Activated naive CD8-positive, alpha-beta T cell treated with anti-CD3 and anti-CD28 coated beads, Interleukin-2, amount 50 U/mL, for 24 hours (primary cell): ENCODE results near the gene P2RY6.
A peak's percentile ranks its signal among the peaks of the same experiment; 100 is the strongest.

Experiments used
- ATAC-seq: fragments of 150-1000 bp; cut with Tn5 transposase; one replicate; pipeline ENCODE4 v1.10.0; 2021
- DNase-seq: peaks from one replicate; pipeline ENCODE4 v3.0.0; 2021
- H3K27ac Mint-ChIP-seq: one replicate; pipeline ENCODE4 v1.8.0; 2021; ENCODE audit warnings: mild to moderate bottlenecking, mixed read lengths
- H3K27me3 Mint-ChIP-seq: one replicate; pipeline ENCODE4 v1.8.0; 2021; ENCODE audit warnings: mixed read lengths
- H3K36me3 Mint-ChIP-seq: one replicate; pipeline ENCODE4 v1.8.0; 2021; ENCODE audit warnings: low read depth, mixed read lengths
- H3K4me1 Mint-ChIP-seq: one replicate; pipeline ENCODE4 v1.8.0; 2021; ENCODE audit warnings: mixed read lengths
- H3K4me3 Mint-ChIP-seq: one replicate; pipeline ENCODE4 v1.8.0; 2021; ENCODE audit warnings: mild to moderate bottlenecking, moderate library complexity, mixed read lengths
- H3K9me3 Mint-ChIP-seq: one replicate; pipeline ENCODE4 v1.8.0; 2021; ENCODE audit warnings: mixed read lengths

Gene P2RY6

DNA sequence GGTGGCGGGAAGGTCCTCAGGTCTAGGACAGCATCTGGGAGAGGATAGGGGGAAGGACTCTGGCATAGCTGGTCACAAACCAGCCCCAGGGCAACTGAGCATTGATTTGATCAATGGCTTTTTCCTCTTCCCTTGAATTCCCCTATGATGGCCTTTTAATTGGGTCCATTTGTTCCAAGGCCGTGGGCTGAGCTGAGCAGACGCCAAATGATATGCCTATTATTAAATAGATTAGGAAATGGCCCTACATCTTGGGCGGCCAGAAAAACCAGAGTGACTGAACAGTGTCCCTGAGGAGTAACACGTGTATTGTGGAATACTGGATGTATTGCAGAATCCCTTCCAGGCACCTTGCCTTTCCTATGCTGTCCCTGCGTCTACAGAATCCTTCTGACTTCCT is 26.7 kb upstream of the P2RY6 start:
- Mint-ChIP-seq H3K9me3 (no peaks in the 10 kb centered on the region), H3K27me3 (peaks cover 3% of the 10 kb centered on the region), H3K36me3 (no peaks in the 10 kb centered on the region), H3K4me1 (peaks cover 9% of the 10 kb centered on the region), H3K27ac (no peak overlapping the region), H3K4me3 (no peak overlapping the region)
- ATAC-seq (no peak), DNase-seq (no peak)

DNA sequence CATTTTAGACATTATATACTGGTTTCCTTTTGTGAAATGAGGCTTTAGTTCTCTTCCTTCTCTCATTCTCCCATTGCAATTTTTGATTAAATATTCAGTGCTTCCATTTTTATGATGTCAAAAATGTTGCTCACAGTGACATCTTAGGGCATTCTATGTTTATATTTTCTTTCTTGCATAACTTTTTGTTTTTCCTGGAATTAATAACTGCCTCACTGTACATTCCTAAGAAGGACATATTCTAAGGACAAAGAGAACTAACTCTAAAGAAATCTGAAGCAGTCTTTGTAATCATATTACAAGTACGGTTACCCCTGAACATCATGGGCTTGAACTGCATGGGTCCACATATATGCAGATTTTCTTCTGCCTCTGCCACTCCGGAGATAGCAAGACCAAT is 25.8 kb upstream of the P2RY6 start:
- Mint-ChIP-seq H3K27me3 (peaks cover 3% of the 10 kb centered on the region), H3K4me1 (peaks cover 9% of the 10 kb centered on the region), H3K9me3 (no peaks in the 10 kb centered on the region), H3K4me3 (no peak overlapping the region), H3K27ac (no peak overlapping the region), H3K36me3 (no peaks in the 10 kb centered on the region)
- DNase-seq (no peak), ATAC-seq (no peak)

- no peak overlapping the region for H3K27ac Mint-ChIP-seq
- no peaks in the 10 kb centered on the region for H3K27me3 Mint-ChIP-seq
- DNase-seq (no peak), ATAC-seq (no peak)
- H3K4me1 Mint-ChIP-seq: peaks cover 7% of the 10 kb centered on the region
- H3K4me3 Mint-ChIP-seq: no peak overlapping the region
- no peaks in the 10 kb centered on the region for H3K36me3 Mint-ChIP-seq
- no peaks in the 10 kb centered on the region for H3K9me3 Mint-ChIP-seq
Observed at GRCh38 chr11:73248526-73249185, 23.5 kb upstream of the P2RY6 start.

GRCh38 chr11:73249304-73249703 is 22.8 kb upstream of the P2RY6 start:
- H3K36me3 Mint-ChIP-seq: no peaks in the 10 kb centered on the region
- no peak overlapping the region for H3K27ac Mint-ChIP-seq
- DNase-seq: no peak

GRCh38 chr11:73249853-73250783 is 22.0 kb upstream of the P2RY6 start:
- H3K36me3 Mint-ChIP-seq: no peaks in the 10 kb centered on the region
- no peaks in the 10 kb centered on the region for H3K9me3 Mint-ChIP-seq
- H3K27ac Mint-ChIP-seq: no peak overlapping the region
- H3K4me1 Mint-ChIP-seq: peaks cover 7% of the 10 kb centered on the region
- H3K4me3 Mint-ChIP-seq: no peak overlapping the region
- H3K27me3 Mint-ChIP-seq: no peaks in the 10 kb centered on the region
- DNase-seq: no peak
- ATAC-seq: no peak

More at GRCh38 chr11:73249304-73249703, 22.8 kb upstream of the P2RY6 start:
- H3K4me3 Mint-ChIP-seq: no peak overlapping the region
- no peaks in the 10 kb centered on the region for H3K9me3 Mint-ChIP-seq
- peak; percentile 70 for ATAC-seq
- H3K4me1 Mint-ChIP-seq: peaks cover 7% of the 10 kb centered on the region
- H3K27me3 Mint-ChIP-seq: no peaks in the 10 kb centered on the region

DNA sequence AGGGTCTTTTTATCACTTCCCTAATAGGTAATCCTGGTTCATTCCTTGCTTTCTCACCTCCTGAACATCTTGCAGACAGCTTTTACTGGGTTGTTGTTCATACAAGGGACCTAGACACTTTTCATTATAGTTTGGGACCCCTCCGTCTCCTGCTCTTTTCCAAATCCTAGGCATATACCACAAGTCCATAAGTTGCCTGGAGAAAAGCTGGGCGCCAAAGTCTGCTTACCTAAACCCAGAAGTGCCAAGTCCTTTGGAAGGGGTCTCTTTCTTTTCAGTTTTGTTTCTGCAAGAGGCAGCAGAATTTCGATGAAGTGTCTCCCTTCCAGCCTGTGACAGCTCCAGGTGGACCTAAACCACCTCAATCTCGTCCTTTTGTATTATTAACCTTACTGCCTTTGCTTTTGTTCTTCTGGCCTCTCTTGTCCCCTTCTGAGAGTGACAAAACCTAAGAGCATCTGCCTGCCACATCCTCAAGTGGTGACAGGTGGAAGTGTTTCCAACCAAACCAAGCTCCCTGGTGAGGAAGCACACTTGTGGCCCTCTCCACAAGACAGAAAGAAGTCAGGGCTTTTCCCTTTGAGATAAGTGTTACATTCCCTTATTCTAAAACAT is 19.5 kb upstream of the P2RY6 start:
- peak; percentile 38 for ATAC-seq
- no peaks in the 10 kb centered on the region for H3K36me3 Mint-ChIP-seq
- no peaks in the 10 kb centered on the region for H3K27me3 Mint-ChIP-seq
- no peak overlapping the region for H3K4me3 Mint-ChIP-seq
- no peaks in the 10 kb centered on the region for H3K9me3 Mint-ChIP-seq
- no peak overlapping the region for H3K27ac Mint-ChIP-seq
- peaks cover 7% of the 10 kb centered on the region for H3K4me1 Mint-ChIP-seq
- no peak for DNase-seq

DNA sequence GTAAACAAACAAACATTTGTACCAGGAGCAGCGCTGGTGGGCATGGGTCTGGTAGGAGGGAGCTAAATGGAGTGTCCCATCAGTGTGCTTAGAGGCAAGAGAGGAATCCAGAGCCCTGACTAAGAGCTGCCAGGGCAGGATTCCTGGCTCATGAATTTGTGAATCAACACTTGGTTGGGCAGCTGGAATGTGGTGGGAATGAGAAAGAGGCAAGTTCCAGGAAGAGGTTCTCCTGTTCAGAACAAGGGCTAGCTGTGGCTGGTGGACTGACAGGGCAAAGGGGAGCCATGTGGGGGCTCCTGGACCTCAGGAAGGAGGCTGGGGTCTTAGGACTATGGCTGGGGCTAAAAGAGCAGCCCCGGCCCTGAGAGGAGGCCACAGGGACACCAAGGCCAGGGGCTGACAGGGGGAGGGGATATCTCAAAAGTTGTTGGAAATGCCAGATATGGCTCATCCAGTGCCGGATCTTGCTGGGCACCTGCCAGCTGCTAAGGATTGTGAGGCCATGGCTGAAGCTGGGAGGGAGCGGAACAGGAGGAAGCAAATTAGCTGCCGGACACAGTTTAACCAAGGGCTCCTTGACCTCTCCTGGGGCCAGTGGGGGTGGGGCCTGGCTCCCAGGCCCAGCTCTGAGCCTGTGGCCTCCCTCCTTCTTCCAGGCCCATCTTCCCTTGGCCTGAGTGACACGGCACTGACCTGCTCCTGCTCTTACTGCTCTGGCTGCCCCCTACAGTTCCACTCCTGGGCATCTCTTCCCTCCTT is 14.6 kb upstream of the P2RY6 start:
- no peaks in the 10 kb centered on the region for H3K9me3 Mint-ChIP-seq
- H3K36me3 Mint-ChIP-seq: no peaks in the 10 kb centered on the region
- no peaks in the 10 kb centered on the region for H3K4me1 Mint-ChIP-seq
- DNase-seq (no peak), ATAC-seq (no peak)
- H3K4me3 Mint-ChIP-seq: no peak overlapping the region
- H3K27ac Mint-ChIP-seq: no peak overlapping the region
- no peaks in the 10 kb centered on the region for H3K27me3 Mint-ChIP-seq

GRCh38 chr11:73258104-73259035 is 13.8 kb upstream of the P2RY6 start:
- Mint-ChIP-seq H3K36me3 (no peaks in the 10 kb centered on the region), H3K4me1 (no peaks in the 10 kb centered on the region), H3K27ac (no peak overlapping the region), H3K9me3 (no peaks in the 10 kb centered on the region), H3K4me3 (no peak overlapping the region), H3K27me3 (peaks cover 7% of the 10 kb centered on the region)
- ATAC-seq: no peak
- no peak for DNase-seq

DNA sequence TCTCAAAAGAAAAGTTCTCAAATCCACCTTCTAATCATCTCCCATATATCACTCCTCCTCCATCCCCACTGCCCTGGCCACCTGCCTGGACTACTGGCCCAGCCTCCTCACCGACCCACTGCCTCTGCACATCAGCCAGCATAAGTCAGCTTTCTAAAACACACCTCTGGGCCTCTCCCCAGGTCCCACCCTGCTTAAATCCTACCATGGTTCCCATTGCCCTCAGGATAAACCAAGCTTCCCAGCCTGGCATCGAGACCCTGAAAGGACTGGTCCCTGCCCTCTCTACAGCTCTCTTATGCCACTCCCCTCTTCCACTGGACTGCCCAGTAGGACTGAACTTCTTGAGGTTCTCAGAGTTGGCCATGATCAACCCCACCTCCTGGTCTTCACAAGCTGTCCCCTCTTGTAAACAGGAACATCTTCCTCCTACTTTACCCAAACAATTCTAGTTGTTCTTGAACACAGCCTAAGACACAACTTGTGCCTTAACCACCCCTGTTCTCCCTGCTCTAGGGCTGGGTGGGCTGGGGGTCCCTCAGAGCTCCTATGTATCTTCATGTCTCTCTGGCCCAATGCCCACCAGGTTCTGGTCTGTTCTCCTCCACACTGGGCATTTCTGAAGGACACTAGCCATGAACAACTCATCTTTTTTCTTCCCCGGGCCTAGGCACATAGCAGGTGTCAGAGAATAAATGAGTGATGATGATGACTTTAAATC is 12.6 kb upstream of the P2RY6 start:
- ATAC-seq (no peak), DNase-seq (no peak)
- no peaks in the 10 kb centered on the region for H3K4me1 Mint-ChIP-seq
- H3K27ac Mint-ChIP-seq: no peak overlapping the region
- H3K9me3 Mint-ChIP-seq: no peaks in the 10 kb centered on the region
- H3K4me3 Mint-ChIP-seq: no peak overlapping the region
- H3K27me3 Mint-ChIP-seq: peaks cover 15% of the 10 kb centered on the region
- no peaks in the 10 kb centered on the region for H3K36me3 Mint-ChIP-seq

DNA sequence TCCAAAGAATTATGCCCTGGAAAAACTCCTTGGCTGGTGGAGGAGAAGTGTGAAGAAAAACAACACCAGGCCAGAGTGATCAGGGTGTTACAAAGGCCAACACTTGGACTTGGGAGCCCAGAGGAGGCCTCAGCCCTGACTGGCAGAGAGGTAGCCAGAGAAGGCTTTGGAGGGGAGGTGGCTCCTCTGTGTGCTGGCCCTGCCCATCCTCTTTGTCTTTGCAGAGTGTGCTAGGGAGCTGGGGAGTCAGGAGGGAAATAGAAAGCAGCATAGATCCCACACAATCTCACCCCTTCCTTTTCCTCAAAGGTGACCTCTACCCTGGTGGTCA is 12.0 kb upstream of the P2RY6 start:
- DNase-seq (no peak), ATAC-seq (no peak)
- Mint-ChIP-seq H3K4me3 (no peak overlapping the region), H3K27me3 (peaks cover 20% of the 10 kb centered on the region), H3K4me1 (no peaks in the 10 kb centered on the region), H3K9me3 (no peaks in the 10 kb centered on the region), H3K36me3 (no peaks in the 10 kb centered on the region), H3K27ac (no peak overlapping the region)

- Mint-ChIP-seq H3K4me3 (no peak overlapping the region), H3K9me3 (no peaks in the 10 kb centered on the region), H3K27me3 (peaks cover 27% of the 10 kb centered on the region), H3K36me3 (no peaks in the 10 kb centered on the region), H3K4me1 (no peaks in the 10 kb centered on the region), H3K27ac (no peak overlapping the region)
- DNase-seq (no peak), ATAC-seq (no peak)
Observed at GRCh38 chr11:73262851-73263495, 9.2 kb upstream of the P2RY6 start.

- no peaks in the 10 kb centered on the region for H3K36me3 Mint-ChIP-seq
- ATAC-seq (no peak), DNase-seq (no peak)
- H3K4me3 Mint-ChIP-seq: no peak overlapping the region
- H3K4me1 Mint-ChIP-seq: no peaks in the 10 kb centered on the region
- no peak overlapping the region for H3K27ac Mint-ChIP-seq
- H3K9me3 Mint-ChIP-seq: no peaks in the 10 kb centered on the region
- peaks cover 27% of the 10 kb centered on the region for H3K27me3 Mint-ChIP-seq
Observed at GRCh38 chr11:73263640-73264039, 8.5 kb upstream of the P2RY6 start.

GRCh38 chr11:73265278-73265810 is 6.8 kb upstream of the P2RY6 start:
- no peaks in the 10 kb centered on the region for H3K36me3 Mint-ChIP-seq
- ATAC-seq: no peak

More at GRCh38 chr11:73265278-73265810, 6.8 kb upstream of the P2RY6 start:
- H3K27me3 Mint-ChIP-seq: peaks cover 27% of the 10 kb centered on the region
- no peaks in the 10 kb centered on the region for H3K9me3 Mint-ChIP-seq
- DNase-seq: no peak
- no peaks in the 10 kb centered on the region for H3K4me1 Mint-ChIP-seq
- no peak overlapping the region for H3K27ac Mint-ChIP-seq
- H3K4me3 Mint-ChIP-seq: no peak overlapping the region
